Body of pancreas (tissue), 4 donors: ENCODE results near the gene SNF8.

ENCODE experiments used
- POLR2A ChIP-seq, 3 donors: fragments of 450-650 bp; IDR thresholded peaks; one replicate each; pipeline ENCODE4 v1.6.1; 2016; ENCODE audit warnings: antibody characterized with exemption in 3 of 3, mild to moderate bottlenecking in 2 of 3
- TF ChIP-seq, protein P1 (sequence below), 7 experiments: fragments of 450-650 bp in 4 of 7; fragments of 200-600 bp in 3 of 7; sonication (generic) in 3 of 7; IDR thresholded peaks; one replicate each; pipeline ENCODE4 v1.5.1; 2016 to 2019; ENCODE audit warnings: antibody characterized with exemption in 7 of 7

DNA sequence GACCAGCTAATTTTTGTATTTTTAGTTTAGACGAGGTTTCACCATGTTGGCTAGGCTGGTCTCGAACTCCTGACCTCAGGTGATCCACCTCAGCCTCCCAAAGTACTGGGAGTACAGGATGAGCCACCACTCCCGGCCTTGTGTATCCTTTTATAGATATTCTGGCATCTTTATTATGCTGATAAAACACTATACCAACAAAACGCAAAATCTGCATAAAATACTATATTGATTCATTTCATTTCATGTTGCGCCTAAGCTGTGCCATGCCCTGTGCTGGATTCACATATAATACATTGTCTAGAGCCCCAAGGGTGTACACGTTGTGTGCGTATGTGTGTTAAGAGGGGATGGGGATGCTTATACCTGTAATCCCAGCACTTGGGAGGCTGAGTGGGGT, 40.2 kb downstream of the SNF8 start:
- TF ChIP-seq POLR2A (IDR thresholded peaks at IDR 0.05) = no peak
- TF ChIP-seq, protein P1, sequence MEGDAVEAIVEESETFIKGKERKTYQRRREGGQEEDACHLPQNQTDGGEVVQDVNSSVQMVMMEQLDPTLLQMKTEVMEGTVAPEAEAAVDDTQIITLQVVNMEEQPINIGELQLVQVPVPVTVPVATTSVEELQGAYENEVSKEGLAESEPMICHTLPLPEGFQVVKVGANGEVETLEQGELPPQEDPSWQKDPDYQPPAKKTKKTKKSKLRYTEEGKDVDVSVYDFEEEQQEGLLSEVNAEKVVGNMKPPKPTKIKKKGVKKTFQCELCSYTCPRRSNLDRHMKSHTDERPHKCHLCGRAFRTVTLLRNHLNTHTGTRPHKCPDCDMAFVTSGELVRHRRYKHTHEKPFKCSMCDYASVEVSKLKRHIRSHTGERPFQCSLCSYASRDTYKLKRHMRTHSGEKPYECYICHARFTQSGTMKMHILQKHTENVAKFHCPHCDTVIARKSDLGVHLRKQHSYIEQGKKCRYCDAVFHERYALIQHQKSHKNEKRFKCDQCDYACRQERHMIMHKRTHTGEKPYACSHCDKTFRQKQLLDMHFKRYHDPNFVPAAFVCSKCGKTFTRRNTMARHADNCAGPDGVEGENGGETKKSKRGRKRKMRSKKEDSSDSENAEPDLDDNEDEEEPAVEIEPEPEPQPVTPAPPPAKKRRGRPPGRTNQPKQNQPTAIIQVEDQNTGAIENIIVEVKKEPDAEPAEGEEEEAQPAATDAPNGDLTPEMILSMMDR (IDR thresholded peaks at IDR 0.05) = no peak
